GM19463 (cell line): ENCODE results near the gene BDKRB1.

Experiments used
- ATAC-seq: cut with Tn5 transposase; IDR thresholded peaks from one replicate; pipeline ENCODE4 v1.9.1; 2021; ENCODE audit warnings: mild to moderate bottlenecking, moderate library complexity; ENCODE audit not compliant: unreplicated experiment

The BDKRB1 gene

GRCh38 chr14:96255501-96256366 is at the start of gene BDKRB1:
Gene BDKRB1 (plus strand): TSS chr14:96256210. CDS start chr14:96263683, 7,473 bp downstream.
- ATAC-seq = no peak

- no peak for ATAC-seq
Observed at GRCh38 chr14:96206461-96206860, 49.5 kb upstream of the BDKRB1 start.

- ATAC-seq = no peak
Observed at GRCh38 chr14:96207686-96208085, 48.3 kb upstream of the BDKRB1 start.

- ATAC-seq = no peak
Observed at GRCh38 chr14:96208739-96209138, 47.3 kb upstream of the BDKRB1 start.

- no peak for ATAC-seq
Observed at GRCh38 chr14:96212140-96212539, 43.9 kb upstream of the BDKRB1 start.

- no peak for ATAC-seq
Observed at GRCh38 chr14:96212896-96213295, 43.1 kb upstream of the BDKRB1 start.

- no peak for ATAC-seq
Observed at GRCh38 chr14:96213871-96214465, 42.0 kb upstream of the BDKRB1 start.

- ATAC-seq = no peak
Observed at GRCh38 chr14:96214793-96215192, 41.2 kb upstream of the BDKRB1 start.

- ATAC-seq = no peak
Observed at GRCh38 chr14:96215452-96216244, 40.4 kb upstream of the BDKRB1 start.

GRCh38 chr14:96216627-96217026 is 39.4 kb upstream of the BDKRB1 start:
- ATAC-seq = no peak

- no peak for ATAC-seq
Observed at GRCh38 chr14:96217376-96217913, 38.6 kb upstream of the BDKRB1 start.

GRCh38 chr14:96221109-96221650 is 34.8 kb upstream of the BDKRB1 start:
- no peak for ATAC-seq

- ATAC-seq = no peak
Observed at GRCh38 chr14:96221841-96222240, 34.2 kb upstream of the BDKRB1 start.

- ATAC-seq = no peak
Observed at GRCh38 chr14:96224480-96225096, 31.4 kb upstream of the BDKRB1 start.

GRCh38 chr14:96225213-96225612 is 30.8 kb upstream of the BDKRB1 start:
- ATAC-seq = no peak

GRCh38 chr14:96225745-96226151 is 30.3 kb upstream of the BDKRB1 start:
- no peak for ATAC-seq

- ATAC-seq = no peak
Observed at GRCh38 chr14:96227428-96227827, 28.6 kb upstream of the BDKRB1 start.

GRCh38 chr14:96229315-96229714 is 26.7 kb upstream of the BDKRB1 start:
- no peak for ATAC-seq

- no peak for ATAC-seq
Observed at GRCh38 chr14:96231056-96231455, 25.0 kb upstream of the BDKRB1 start.

- ATAC-seq = no peak
Observed at GRCh38 chr14:96231526-96232130, 24.4 kb upstream of the BDKRB1 start.
